Measurements from ENCODE around the gene RPRD1A. TPM values are rescaled to one million over a fixed set of nuclear protein-coding genes. Genes with fewer than 3 reads are reported as not detected.
"Not testable (repeated sequence)": the region's sequence is repeated elsewhere in the genome, so short reads cannot be mapped to it uniquely, and the experiment has no call there.

Gene RPRD1A
- polyA plus RNA-seq, 1 donor (not counting 4 experiments of a cell fraction or from before 2014, with no cell fraction given) = 55.5 TPM

DNA sequence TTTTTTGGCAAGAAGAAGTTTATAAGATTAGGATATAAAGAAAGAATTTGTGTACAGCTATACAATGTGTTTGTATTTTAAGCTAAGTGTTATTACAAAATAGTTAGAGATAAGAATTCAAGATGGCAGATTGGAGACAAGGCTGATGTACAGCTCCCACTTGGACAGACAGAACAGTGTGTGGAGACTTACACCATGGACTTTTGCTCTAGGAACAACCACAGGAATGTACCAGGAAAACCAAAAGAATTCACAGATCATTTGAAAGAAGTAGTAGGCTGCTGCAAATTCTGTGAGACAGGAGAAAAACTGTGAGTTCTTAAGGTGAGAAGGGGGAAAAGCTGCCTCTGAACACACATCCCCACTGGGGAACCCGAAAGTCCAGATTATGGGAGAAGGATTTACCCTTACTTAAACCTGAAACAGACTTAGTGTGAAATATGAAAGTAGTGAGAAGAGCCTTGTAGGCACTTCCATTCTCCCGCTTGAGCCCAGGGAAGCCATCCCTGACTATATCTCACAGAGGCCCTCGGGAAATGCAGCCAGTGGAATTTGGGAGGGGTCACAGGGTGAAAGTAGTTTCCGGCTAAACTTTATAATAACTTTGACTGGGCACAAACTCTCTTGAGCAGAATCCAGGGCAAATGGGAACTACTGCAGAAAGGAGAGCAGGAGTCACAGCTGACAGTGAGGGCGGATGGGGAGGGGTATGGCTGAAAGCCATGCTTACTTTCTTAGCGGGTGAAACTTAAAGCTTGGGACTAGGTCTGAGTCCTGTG lies 11.6 kb upstream of the RPRD1A start:
- Histone ChIP-seq H3K4me2 (ENCODE audit: control insufficient read depth, extremely low read depth, insufficient read depth, low read depth, low read length) (no peak overlapping the region), H4K20me1 (ENCODE audit: control insufficient read depth, extremely low read depth, insufficient read depth, low read length) (no peaks in the 10 kb centered on the region), H3K9ac (ENCODE audit: control insufficient read depth, extremely low read depth, insufficient read depth, low read length) (no peak overlapping the region), H3K9me1 (ENCODE audit: control insufficient read depth, extremely low read depth, insufficient read depth, low read length) (no peaks in the 10 kb centered on the region), H3K27me3 (ENCODE audit: control insufficient read depth, extremely low read depth, insufficient read depth, low read length) (no peaks in the 10 kb centered on the region), H2AFZ (ENCODE audit: control insufficient read depth, low read length) (no peak overlapping the region), H3K36me3 (ENCODE audit: control insufficient read depth in 2 of 2, extremely low read depth in 1 of 2, insufficient read depth in 2 of 2, low read length in 2 of 2) (no peaks in the 10 kb centered on the region), H3K79me2 (ENCODE audit: control insufficient read depth, insufficient read depth, low read length) (no peaks in the 10 kb centered on the region), H3K9me3 (ENCODE audit: control insufficient read depth, low read depth, low read length) (no peaks in the 10 kb centered on the region), H3K4me3 (ENCODE audit: control insufficient read depth in 2 of 3, extremely low read depth in 1 of 3, insufficient read depth in 2 of 3, low read depth in 1 of 3, low read length in 3 of 3) (no peak overlapping the region), H3K4me1 (ENCODE audit: control insufficient read depth, extremely low read depth, insufficient read depth, low read length) (peaks cover 5% of the 10 kb centered on the region), H3K27ac (ENCODE audit: control insufficient read depth, insufficient read depth, low read length) (no peak overlapping the region)
- no peak for FAIRE-seq
- no peak for DNase-seq (ENCODE audit: low read depth, low spot score)
- dilution Hi-C loops (cut with MboI; ENCODE audit: extremely low pct_ligation_motif_present, low sequenced_read_pairs) = no loop called here
- no peak for TF ChIP-seq EZH2 (IDR thresholded peaks at IDR 0.05; ENCODE audit: low read length)
- TF ChIP-seq, protein P1, sequence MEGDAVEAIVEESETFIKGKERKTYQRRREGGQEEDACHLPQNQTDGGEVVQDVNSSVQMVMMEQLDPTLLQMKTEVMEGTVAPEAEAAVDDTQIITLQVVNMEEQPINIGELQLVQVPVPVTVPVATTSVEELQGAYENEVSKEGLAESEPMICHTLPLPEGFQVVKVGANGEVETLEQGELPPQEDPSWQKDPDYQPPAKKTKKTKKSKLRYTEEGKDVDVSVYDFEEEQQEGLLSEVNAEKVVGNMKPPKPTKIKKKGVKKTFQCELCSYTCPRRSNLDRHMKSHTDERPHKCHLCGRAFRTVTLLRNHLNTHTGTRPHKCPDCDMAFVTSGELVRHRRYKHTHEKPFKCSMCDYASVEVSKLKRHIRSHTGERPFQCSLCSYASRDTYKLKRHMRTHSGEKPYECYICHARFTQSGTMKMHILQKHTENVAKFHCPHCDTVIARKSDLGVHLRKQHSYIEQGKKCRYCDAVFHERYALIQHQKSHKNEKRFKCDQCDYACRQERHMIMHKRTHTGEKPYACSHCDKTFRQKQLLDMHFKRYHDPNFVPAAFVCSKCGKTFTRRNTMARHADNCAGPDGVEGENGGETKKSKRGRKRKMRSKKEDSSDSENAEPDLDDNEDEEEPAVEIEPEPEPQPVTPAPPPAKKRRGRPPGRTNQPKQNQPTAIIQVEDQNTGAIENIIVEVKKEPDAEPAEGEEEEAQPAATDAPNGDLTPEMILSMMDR (optimal IDR thresholded peaks at IDR 0.05 in 1 of 3, IDR thresholded peaks at IDR 0.05 in 1 of 3, conservative IDR thresholded peaks at IDR 0.05 in 1 of 3; ENCODE audit: extremely low read depth in 1 of 3, insufficient read depth in 2 of 3, low read length in 3 of 3) = no peak

DNA sequence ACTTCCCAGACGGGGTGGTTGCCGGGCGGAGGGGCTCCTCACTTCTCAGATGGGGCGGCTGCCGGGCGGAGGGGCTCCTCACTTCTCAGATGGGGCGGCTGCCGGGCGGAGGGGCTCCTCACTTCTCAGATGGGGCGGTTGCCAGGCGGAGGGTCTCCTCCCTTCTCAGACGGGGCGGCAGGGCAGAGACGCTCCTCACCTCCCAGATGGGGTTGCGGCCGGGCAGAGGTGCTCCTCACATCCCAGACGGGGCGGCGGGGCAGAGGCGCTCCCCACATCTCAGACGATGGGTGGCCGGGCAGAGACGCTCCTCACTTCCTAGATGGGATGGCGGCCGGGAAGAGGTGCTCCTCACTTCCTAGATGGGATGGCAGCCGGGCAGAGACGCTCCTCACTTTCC lies 10.4 kb upstream of the RPRD1A start:
- dilution Hi-C loops (cut with MboI; ENCODE audit: extremely low pct_ligation_motif_present, low sequenced_read_pairs); DNase-seq (ENCODE audit: low read depth, low spot score); H3K36me3 ChIP-seq (ENCODE audit: control insufficient read depth in 2 of 2, extremely low read depth in 1 of 2, insufficient read depth in 2 of 2, low read length in 2 of 2); H3K9me3 ChIP-seq (ENCODE audit: control insufficient read depth, low read depth, low read length); H3K4me1 ChIP-seq (ENCODE audit: control insufficient read depth, extremely low read depth, insufficient read depth, low read length); H3K4me2 ChIP-seq (ENCODE audit: control insufficient read depth, extremely low read depth, insufficient read depth, low read depth, low read length); H3K9ac ChIP-seq (ENCODE audit: control insufficient read depth, extremely low read depth, insufficient read depth, low read length); H3K27ac ChIP-seq (ENCODE audit: control insufficient read depth, insufficient read depth, low read length); H3K27me3 ChIP-seq (ENCODE audit: control insufficient read depth, extremely low read depth, insufficient read depth, low read length); H2AFZ ChIP-seq (ENCODE audit: control insufficient read depth, low read length); H3K9me1 ChIP-seq (ENCODE audit: control insufficient read depth, extremely low read depth, insufficient read depth, low read length); H3K79me2 ChIP-seq (ENCODE audit: control insufficient read depth, insufficient read depth, low read length); H3K4me3 ChIP-seq (ENCODE audit: control insufficient read depth in 2 of 3, extremely low read depth in 1 of 3, insufficient read depth in 2 of 3, low read depth in 1 of 3, low read length in 3 of 3); H4K20me1 ChIP-seq (ENCODE audit: control insufficient read depth, extremely low read depth, insufficient read depth, low read length); FAIRE-seq: not testable (repeated sequence)

All from keratinocyte (primary cell).